Endothelial cell of umbilical vein (primary cell): ENCODE measurements around the gene CLSTN2. TPM values are rescaled to one million over a fixed set of nuclear protein-coding genes. Genes with fewer than 3 reads are reported as not detected.

ENCODE experiments used
- BruUV-seq: library from RNA; stranded (reverse); fragments of 400-500 nt; replicated peaks from 2 replicates; lab custom pipeline; 2021; lab: Mats Ljungman, UMichigan
- CTCF ChIA-PET: fragments of 300-600, 350-600 bp; sonication (Branson Sonifier 250); formaldehyde crosslinking; loops from one replicate; lab custom pipeline; 2021; ENCODE audit warnings: antibody characterized with exemption, inconsistent platforms; lab: Charles Lee
- POLR2A ChIA-PET: fragments of 300-600, 350-600 bp; sonication (Branson Sonifier 250); formaldehyde crosslinking; loops from one replicate; lab custom pipeline; 2021; ENCODE audit warnings: antibody characterized with exemption, inconsistent platforms; lab: Charles Lee
- DNase-seq: peaks from one replicate; pipeline ENCODE4 v3.0.0-alpha.2; 2011; ENCODE audit warnings: low read depth, low spot score
- FAIRE-seq: peaks from 2 replicates; lab custom pipeline; 2011; peaks lifted over from hg19 to GRCh38; lab: Jason Lieb, UNC
- H2AFZ ChIP-seq: 2 replicates; pipeline ENCODE4 v1.6.0; 2012; ENCODE audit warnings: low read depth, low read length, control low read depth, inconsistent platforms
- H3K27ac ChIP-seq: 2 replicates; pipeline ENCODE4 v1.5.1; 2011; ENCODE audit warnings: low read depth, mild to moderate bottlenecking, control low read depth, low read length, moderate library complexity; ENCODE audit not compliant: insufficient read depth
- H3K27me3 ChIP-seq, 2 experiments: 2 replicates each; pipeline versions ENCODE4 v1.6.0 to v1.6.1; 2011; ENCODE audit warnings: low read length in 2 of 2, mixed read lengths in 1 of 2; ENCODE audit not compliant: control insufficient read depth in 2 of 2, insufficient read depth in 2 of 2
- H3K36me3 ChIP-seq, 2 experiments: 2 replicates in 1 of 2; 3 replicates in 1 of 2; pipeline ENCODE4 v1.5.1; 2011; ENCODE audit warnings: low read length in 2 of 2, mild to moderate bottlenecking in 1 of 2, moderate library complexity in 1 of 2; ENCODE audit not compliant: control insufficient read depth in 2 of 2, insufficient read depth in 2 of 2; ENCODE audit errors: extremely low read depth in 1 of 2
- H3K4me1 ChIP-seq: 3 replicates; pipeline ENCODE4 v1.5.1; 2011; ENCODE audit warnings: mild to moderate bottlenecking, low read length; ENCODE audit not compliant: control insufficient read depth, insufficient read depth; ENCODE audit errors: extremely low read depth
- H3K4me2 ChIP-seq: 2 replicates; pipeline ENCODE4 v1.6.1; 2011; ENCODE audit warnings: low read length, control low read depth, mixed read lengths; ENCODE audit not compliant: insufficient read depth
- H3K4me3 ChIP-seq, 3 experiments: fragments of 200-600 bp in 1 of 3; sonication (generic), shearing (Covaris generic) in 1 of 3; replicated peaks in 1 of 3; 2 replicates each; pipeline ENCODE4 v1.5.1; 2011 to 2016; ENCODE audit warnings: control low read depth in 3 of 3, low read length in 3 of 3, mild to moderate bottlenecking in 2 of 3, inconsistent platforms in 1 of 3, low read depth in 1 of 3, moderate library complexity in 1 of 3; ENCODE audit not compliant: insufficient read depth in 1 of 3
- H3K79me2 ChIP-seq: 2 replicates; pipeline ENCODE4 v1.6.0; 2012; ENCODE audit warnings: low read length, inconsistent platforms; ENCODE audit not compliant: control insufficient read depth, insufficient read depth
- H3K9ac ChIP-seq: replicated peaks from 2 replicates; pipeline ENCODE3; 2011; ENCODE audit warnings: low read length, control low read depth; ENCODE audit not compliant: insufficient read depth; ENCODE audit errors: extremely low read depth
- H3K9me1 ChIP-seq: replicated peaks from 3 replicates; pipeline ENCODE4 v1.6.0; 2011; ENCODE audit warnings: mild to moderate bottlenecking, low read length; ENCODE audit not compliant: control insufficient read depth, insufficient read depth; ENCODE audit errors: extremely low read depth
- H3K9me3 ChIP-seq: replicated peaks from 2 replicates; pipeline ENCODE4 v1.5.1; 2012; ENCODE audit warnings: low read length, inconsistent platforms; ENCODE audit not compliant: control insufficient read depth, insufficient read depth
- H4K20me1 ChIP-seq: replicated peaks from 2 replicates; pipeline ENCODE3; 2011; ENCODE audit warnings: mild to moderate bottlenecking, low read length; ENCODE audit not compliant: control insufficient read depth, insufficient read depth; ENCODE audit errors: extremely low read depth
- EZH2 ChIP-seq: IDR thresholded peaks from 2 replicates; pipeline ENCODE4 v1.6.1; 2012; ENCODE audit warnings: borderline replicate concordance, low read depth, mild to moderate bottlenecking, moderate library complexity, low read length, inconsistent platforms; ENCODE audit not compliant: severe bottlenecking
- FOS ChIP-seq: IDR thresholded peaks from 2 replicates; pipeline ENCODE4 v1.6.1; 2011; ENCODE audit warnings: mild to moderate bottlenecking, low read length, moderate library complexity, borderline replicate concordance; ENCODE audit not compliant: insufficient read depth
- GATA2 ChIP-seq: IDR thresholded peaks from 2 replicates; pipeline ENCODE4 v1.7.0; 2011; ENCODE audit warnings: low read depth, mild to moderate bottlenecking, moderate library complexity, mixed read lengths, low read length; ENCODE audit not compliant: insufficient read length, insufficient read depth
- JUN ChIP-seq: IDR thresholded peaks from 2 replicates; pipeline ENCODE4 v1.6.1; 2011; ENCODE audit warnings: borderline replicate concordance, low read depth; ENCODE audit not compliant: insufficient read length, insufficient read depth
- MYC ChIP-seq: IDR thresholded peaks from one replicate; pipeline ENCODE4 v1.6.1; 2011; ENCODE audit warnings: mild to moderate bottlenecking, low read depth, low read length
- POLR2A ChIP-seq: IDR thresholded peaks from 2 replicates; pipeline ENCODE4 v1.6.1; 2012; ENCODE audit warnings: low read depth, mild to moderate bottlenecking, control low read depth, low read length
- POLR2AphosphoS5 ChIP-seq: IDR thresholded peaks from 2 replicates; pipeline ENCODE4 v1.6.1; 2012; ENCODE audit warnings: low read depth, mild to moderate bottlenecking, control low read depth, low read length, moderate library complexity; ENCODE audit not compliant: insufficient read depth
- dilution Hi-C: fragments of 300-500 bp; cut with MboI; formaldehyde crosslinking; loops from one replicate; pipeline ENCODE4 v1.15.0; 2019; ENCODE audit warnings: low sequenced_read_pairs; ENCODE audit not compliant: extremely low pct_ligation_motif_present
- intact Hi-C: fragments of 100-400 bp; cut with micrococcal nuclease; formaldehyde crosslinking; loops from one replicate; pipeline ENCODE4 v1.10.0; 2022
- polyA plus RNA-seq, 4 experiments: library from polyadenylated mRNA; depleted of rRNA in 3 of 4; stranded (reverse) in 3 of 4; unstranded in 1 of 4; fragments of >200 nt; gene quantifications; 2 replicates each; pipeline versions ENCODE4 v1.2.1 to v1.2.3, GENCODE V29; 2011 to 2012; ENCODE audit warnings: missing spikeins in 1 of 4
- total RNA-seq: library from RNA; stranded (reverse); gene quantifications from 2 replicates; pipeline ENCODE4 v1.2.3, GENCODE V29; 2021
- TF ChIP-seq, protein P1 (sequence below), 2 donors: IDR thresholded peaks; 1 replicate in 1 of 2; 2 replicates in 1 of 2; pipeline ENCODE4 v1.5.1; 2011; ENCODE audit warnings: low read length in 2 of 2, mild to moderate bottlenecking in 2 of 2, moderate library complexity in 2 of 2, control low read depth in 1 of 2, inconsistent platforms in 1 of 2, low read depth in 1 of 2; ENCODE audit not compliant: insufficient read depth in 1 of 2; ENCODE audit errors: extremely low read depth in 1 of 2
- TF ChIP-seq, protein P2 (sequence below): IDR thresholded peaks from 2 replicates; pipeline ENCODE4 v1.6.1; 2011; ENCODE audit not compliant: insufficient read depth, insufficient read length

The CLSTN2 gene
- total and polyA plus RNA-seq, 2 donors (not counting 3 experiments of a cell fraction or from before 2014, with no cell fraction given) = 0.26 to 0.38 TPM

DNA sequence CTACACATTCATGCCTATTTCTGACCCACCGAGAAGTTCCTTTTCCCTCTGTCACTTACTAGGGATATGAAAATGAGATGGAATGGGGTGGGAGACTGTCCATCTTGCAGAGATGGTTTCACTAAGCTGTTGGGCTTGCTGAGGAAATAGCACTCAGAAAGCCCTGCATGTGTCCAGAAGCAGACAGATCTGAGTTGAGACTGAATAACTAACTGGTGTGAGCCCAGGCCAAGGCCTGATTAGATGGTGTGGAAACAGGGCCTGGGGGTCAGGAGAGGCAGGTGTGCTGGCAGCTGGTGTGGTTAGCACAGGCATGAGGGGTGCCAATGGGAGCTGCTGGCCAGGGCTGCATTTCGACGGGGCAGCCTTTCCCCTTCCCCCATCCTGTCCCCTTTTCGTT lies 72.1 kb downstream of the CLSTN2 start:
- no peak overlapping the region for H2AFZ ChIP-seq
- ChIA-PET CTCF (no interaction called here), POLR2A (no interaction called here)
- no peaks in the 10 kb centered on the region for H3K36me3 ChIP-seq
- H3K79me2 ChIP-seq = no peaks in the 10 kb centered on the region
- H3K27me3 ChIP-seq = no peaks in the 10 kb centered on the region
- no peak for FAIRE-seq
- H3K4me3 ChIP-seq = no peak overlapping the region
- H3K9me1 ChIP-seq = no peaks in the 10 kb centered on the region
- no peak overlapping the region for H3K9ac ChIP-seq
- no peaks in the 10 kb centered on the region for H3K9me3 ChIP-seq
- no TSS peak for BruUV-seq
- H4K20me1 ChIP-seq = no peaks in the 10 kb centered on the region
- dilution Hi-C loops = no loop called here
- H3K4me1 ChIP-seq = no peaks in the 10 kb centered on the region
- TF ChIP-seq JUN (no peak), FOS (no peak), POLR2AphosphoS5 (no peak), EZH2 (no peak), POLR2A (no peak), GATA2 (no peak), MYC (no peak)
- TF ChIP-seq, protein P1, sequence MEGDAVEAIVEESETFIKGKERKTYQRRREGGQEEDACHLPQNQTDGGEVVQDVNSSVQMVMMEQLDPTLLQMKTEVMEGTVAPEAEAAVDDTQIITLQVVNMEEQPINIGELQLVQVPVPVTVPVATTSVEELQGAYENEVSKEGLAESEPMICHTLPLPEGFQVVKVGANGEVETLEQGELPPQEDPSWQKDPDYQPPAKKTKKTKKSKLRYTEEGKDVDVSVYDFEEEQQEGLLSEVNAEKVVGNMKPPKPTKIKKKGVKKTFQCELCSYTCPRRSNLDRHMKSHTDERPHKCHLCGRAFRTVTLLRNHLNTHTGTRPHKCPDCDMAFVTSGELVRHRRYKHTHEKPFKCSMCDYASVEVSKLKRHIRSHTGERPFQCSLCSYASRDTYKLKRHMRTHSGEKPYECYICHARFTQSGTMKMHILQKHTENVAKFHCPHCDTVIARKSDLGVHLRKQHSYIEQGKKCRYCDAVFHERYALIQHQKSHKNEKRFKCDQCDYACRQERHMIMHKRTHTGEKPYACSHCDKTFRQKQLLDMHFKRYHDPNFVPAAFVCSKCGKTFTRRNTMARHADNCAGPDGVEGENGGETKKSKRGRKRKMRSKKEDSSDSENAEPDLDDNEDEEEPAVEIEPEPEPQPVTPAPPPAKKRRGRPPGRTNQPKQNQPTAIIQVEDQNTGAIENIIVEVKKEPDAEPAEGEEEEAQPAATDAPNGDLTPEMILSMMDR (IDR thresholded peaks at IDR 0.05; ENCODE audit: extremely low read depth in 1 of 2, insufficient read depth in 1 of 2, low read depth in 1 of 2, low read length in 2 of 2) = no peak
- TF ChIP-seq, protein P2, sequence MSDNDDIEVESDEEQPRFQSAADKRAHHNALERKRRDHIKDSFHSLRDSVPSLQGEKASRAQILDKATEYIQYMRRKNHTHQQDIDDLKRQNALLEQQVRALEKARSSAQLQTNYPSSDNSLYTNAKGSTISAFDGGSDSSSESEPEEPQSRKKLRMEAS = no peak
- no peak for DNase-seq
- intact Hi-C loops = no loop called here
- no peak overlapping the region for H3K27ac ChIP-seq
- no peak overlapping the region for H3K4me2 ChIP-seq
